Hematopoietic multipotent progenitor cell treated with erythropoietin and hydrocortisone succinate and interleukin-3 and kit ligand, for 17 days (in vitro differentiated cells): ENCODE results near the gene TTC4.

ENCODE experiments used
- DNase-seq: peaks from one replicate; pipeline ENCODE4 v3.0.0-alpha.2; 2015; ENCODE audit warnings: low spot score

Gene TTC4

DNA sequence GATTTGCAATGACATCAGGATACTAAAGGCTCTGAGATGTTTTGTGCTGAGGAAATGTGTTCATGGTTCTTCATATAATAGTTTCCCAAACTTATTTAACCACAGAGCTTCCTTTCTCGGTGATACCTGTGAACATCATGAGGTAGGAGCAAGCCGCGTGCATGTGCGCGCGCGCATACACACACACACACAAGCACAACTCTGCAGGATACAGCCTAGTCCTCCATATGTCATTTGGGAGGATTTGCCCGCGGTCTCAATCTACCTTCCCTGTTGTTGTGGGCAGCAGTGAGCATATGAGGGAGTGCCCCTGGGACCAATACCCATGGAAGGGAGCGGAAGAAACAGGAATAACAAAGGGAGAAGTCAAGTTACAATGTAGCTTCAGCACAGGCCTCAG lies 12.2 kb upstream of the TTC4 start:
- no peak for DNase-seq

DNA sequence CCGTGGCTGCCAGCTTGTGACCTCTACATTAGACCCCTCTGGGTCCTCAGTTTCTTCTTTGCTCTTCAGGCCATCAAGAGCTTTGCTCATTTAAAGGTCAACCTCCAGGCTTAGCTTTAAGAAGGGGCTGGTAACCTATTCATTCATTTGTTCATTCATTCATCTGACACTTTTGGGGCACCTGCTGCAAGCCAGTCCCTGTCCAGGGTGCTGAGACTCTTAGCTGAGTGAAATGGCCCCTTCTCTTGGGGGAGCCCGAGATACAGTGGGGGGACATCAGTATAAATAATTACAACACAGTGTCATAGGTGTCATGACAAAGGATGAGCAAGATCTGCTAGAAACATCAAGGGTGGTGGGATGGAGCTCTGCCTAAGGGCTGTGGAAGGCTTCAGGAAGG lies 10.5 kb upstream of the TTC4 start:
- DNase-seq = no peak

DNA sequence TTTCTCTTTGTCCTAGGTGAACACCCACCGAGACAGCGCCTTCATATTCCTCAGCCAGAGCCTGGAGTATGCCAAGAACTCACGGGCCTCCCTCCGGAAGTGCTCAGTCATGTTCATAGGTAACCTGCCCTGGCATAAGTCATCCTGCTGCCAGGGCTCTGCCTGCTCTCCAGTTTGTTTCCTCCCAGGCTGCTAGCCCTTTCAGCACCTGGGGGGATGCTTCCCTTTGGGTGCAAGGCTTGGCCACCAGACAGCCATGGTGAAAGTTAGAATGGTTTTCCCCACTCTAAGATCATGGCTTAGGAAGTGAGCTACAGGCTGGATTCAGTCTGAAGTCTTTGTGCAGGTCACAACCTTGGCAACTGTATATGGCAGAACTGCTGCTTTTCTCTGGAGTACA lies 9.2 kb upstream of the TTC4 start:
- DNase-seq = no peak

DNA sequence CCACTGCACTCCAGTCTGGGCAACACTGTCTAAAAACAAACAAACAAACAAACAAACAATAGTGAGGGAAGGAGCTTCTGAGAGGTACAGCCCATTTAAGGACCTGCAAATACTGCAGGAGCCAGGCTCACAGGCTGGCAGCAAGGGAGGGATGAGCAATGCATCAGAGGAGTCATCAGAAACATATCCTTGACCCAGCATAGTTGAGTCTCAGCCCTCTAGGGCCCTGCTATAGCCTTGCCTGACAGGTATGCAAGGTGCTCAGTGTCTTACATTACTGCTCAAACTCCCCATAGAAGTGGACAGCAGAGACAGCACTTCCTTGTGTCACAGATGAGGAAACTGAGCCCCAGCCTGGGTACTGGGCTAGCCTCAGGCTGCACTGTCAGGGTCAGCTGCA lies 7.3 kb upstream of the TTC4 start:
- DNase-seq = no peak

DNA sequence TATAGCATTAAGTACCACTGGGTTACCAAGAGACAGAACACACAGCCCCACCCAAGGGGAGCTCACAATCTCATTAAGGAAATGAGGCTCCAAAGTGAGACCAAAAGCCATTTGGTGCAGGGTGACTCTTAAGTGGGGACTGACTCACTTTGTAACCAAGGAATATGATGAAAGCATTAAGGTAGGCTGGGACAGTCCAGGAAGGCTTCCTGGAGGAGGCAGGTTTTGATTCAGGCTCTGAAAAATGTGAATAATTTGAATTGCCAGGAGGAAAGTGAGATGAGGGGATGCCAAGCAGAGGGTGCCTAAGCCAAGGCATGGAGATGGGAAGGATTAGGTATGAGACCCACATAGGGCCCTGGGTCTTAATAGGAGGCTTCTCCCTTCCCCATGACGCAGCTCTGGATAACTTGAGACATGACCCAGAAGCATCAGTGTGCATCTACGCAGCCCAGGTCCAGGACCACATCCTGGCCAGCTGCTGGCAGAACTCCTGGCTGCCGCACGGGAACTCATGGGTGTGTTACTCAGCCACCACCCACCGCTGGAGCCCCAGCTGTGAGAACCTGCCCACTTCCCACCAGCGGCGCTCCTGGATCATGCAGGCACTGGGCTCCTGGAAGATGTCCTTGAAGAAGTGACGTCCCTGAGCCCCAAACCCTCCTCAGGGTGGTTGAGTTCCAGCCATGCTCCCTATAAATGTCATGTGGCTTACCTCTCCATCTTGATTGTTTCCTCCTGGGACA lies 5.9 kb upstream of the TTC4 start:
- no peak for DNase-seq

DNA sequence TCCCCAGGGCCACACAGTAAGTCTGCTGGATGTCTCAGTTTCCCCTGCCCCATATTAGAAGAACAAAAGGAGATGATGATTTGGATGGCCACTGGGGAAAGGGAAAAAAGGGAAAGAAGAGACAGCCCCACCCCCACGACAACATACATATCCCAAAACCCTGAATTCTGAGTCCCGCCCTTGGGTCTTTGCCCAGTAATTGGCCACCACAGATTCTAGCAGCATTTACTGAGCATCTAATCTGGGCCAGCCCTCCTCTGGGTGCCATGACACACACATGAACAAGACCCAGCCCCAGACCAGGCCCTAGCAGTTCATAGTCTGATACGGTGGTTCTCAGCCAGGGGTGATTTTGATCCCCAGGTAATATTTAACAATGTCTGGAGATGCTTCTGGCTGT lies 5.2 kb upstream of the TTC4 start:
- DNase-seq = no peak

DNA sequence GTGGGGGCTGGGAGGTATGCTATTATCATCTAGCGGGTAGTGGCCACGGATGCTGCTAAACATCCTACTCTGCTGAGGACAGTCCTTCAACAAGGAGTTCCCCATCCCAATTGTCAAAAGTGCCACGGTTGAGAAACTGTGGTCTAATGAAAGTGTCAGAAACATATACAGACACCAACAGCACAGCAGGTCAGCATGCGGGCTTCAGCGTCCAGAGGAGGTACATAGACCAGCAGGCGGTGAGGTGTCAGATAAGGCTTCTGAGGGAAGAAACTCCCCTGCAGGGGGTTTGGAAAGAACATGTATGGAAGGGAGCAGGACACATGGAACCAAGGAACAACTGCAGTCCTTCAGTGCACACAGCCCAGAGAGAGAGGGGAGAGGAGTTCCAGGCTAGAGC lies 4.8 kb upstream of the TTC4 start:
- no peak for DNase-seq

DNA sequence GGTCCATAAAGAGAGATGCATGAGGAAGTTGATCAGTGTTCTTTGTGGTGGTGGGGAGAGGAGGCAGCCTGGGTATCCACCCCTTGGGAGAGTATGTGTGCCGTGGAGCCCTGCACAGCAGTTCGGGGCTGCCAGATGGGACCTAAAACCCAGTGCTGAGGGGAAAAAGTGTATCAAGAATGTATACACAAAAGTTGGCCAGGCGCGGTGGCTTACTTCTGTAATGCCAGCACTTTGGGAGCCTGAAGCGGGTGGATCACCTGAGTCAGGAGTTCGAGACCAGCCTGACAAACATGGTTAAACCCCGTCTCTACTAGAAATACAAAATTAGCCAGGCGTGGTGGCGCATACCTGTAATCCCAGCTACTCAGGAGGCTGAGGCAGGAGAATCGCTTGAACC lies 4.1 kb upstream of the TTC4 start:
- no peak for DNase-seq

DNA sequence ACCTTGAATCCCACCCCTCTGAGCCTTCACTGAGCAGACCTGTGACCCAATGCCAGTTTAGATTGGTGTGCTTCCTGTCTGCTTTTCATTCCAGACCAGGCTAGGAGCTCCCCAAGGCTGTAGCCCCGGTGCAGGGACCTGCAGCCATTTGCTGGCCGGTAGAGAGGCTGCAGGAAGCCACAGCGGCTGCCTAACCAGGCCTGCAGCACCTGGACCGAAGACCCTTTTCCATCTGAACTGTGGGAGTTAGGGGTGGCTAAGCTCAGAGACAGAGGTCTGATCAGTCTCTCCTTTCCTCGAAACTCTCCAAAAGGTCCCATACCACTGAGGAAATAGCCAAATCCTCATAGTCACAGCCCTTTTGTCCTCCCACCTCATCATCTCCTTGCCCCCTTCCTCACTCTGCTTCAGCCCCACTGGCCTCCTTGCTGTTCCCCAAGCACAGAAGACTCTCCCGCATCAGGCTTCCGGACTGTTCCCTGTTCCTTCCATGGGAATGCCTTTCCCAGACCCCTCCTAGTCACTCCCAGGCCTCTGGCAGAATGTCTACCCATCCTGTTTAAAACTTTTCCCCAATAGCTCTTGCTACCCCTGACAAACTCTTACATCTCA lies 674 bp upstream of the TTC4 start:
- DNase-seq = no peak

DNA sequence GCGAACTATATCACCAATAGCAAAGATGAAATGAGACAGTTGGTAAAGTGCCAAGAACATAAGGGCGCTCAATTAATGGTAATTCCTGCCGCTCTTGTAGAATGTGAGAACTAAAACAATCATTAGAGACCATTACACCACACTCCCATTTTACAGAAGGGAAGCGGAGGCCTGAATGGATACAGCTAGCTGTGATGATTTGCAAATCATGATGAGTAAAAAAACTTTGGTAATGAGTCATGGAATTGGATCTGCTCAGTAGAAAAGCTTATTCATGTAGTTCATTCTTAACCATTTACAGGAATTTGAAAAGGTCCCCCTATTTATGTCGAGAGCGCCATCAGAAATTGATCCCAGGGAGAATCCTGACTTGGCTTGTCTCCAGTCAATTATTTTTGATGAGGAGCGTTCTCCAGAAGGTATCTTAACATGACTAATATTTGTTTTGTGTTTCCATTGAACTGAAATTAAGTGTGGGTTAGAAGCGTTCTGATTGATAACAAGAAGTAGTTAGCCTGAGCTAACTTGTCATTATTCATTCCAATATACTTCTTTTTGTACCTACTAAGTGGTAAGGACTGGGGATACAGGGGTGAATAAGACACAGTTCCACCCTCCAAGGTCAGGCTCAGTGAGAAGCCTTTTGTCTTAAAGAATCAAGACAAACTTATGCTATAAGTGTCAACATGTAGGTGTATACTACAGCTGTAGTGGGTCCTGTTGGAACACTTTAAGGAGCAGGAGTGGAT lies 812 bp downstream of the TTC4 start:
- DNase-seq = peak; percentile 61

DNA sequence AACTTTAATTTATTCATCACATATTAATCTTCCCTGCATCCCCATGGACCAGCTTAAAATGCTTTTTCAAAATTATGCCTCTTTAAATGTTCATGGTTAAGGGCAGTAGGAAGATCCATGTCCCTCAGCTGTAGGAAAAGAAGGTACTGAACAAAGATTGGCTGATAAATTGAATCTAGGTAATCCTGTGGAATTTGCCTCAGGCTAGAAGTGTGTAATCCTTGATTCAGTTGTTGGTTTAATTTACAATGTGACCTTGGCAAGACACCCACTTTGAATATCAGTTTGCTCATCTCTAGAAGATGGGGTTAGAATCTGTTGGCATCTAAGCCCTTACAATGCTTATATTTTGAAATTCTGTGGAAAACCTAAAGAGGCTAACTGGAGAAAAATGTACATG lies 6.1 kb downstream of the TTC4 start:
- no peak for DNase-seq

DNA sequence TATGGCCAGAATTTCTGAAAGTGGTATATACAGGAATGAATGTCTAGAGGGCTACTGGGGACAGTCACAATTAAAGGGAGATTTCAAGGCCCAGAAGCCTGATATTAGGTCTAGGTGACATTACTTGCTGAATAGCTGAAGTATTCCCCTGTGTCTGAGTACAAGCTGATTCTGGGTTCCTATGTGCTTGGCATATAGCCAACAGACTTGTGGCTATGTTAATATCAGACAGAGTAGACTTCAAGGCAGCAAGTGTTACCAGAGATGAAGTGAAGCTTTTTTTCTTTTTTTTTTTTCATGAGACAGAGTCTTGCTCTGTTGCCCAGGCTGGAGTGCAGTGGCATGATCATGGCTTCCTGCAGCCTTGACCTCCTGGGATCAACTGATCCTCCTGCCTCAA lies 8.3 kb downstream of the TTC4 start:
- no peak for DNase-seq

DNA sequence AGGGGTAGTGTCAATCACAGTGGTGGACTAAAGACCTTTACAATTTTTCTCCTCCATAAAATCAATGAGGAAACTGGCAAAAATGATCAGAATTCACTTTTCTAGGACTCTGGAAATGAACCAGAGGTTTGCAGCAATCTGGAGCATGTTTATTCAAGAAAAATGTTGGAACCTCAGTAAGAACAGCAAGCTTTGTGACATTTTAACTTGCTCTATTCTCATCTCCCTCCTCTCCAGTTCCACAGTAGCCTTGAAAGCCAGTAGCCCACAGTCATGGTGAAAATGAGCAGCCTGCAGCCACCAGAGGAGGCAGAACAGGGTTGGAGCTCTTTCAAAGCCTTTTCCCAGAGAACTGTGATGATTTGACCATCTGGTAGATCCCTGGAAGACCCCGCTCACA lies 9.1 kb downstream of the TTC4 start:
- DNase-seq = no peak

DNA sequence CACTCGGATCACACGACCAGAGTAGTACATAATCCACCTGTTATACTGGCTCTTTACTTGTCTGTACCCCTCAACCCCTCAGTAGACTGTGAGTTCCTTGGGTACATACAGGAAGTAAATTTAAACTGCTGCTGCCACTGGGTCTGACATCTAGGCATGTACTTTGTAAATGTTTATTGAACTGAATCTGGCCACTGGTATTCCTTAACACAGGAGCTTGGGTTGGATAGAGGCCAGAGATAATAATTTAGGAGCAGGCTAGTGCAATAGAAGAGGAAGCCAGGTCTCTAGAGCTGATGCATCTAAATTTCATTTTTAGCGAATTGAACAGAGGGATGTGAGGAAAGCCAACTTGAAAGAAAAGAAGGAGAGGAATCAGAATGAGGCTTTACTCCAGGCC lies 12.4 kb downstream of the TTC4 start:
- DNase-seq = no peak

DNA sequence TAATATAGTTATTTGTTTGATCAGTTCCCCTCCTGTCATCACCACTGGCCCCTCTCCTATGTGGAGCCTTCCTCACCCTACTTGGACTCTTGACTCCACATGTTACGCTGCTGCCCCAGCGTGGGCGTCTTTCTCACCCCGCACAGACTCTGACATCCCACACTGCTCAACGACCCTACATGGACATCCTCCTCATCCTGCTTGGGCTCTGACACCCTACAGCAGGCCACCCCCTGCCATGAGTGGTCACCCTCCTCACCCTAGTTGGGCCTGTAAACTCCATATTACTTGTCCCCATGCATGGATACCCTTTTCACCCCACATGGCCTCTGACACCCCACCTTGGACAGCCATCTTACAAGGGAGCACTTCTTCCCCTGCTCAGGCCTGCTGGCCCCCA lies 21.0 kb downstream of the TTC4 start:
- DNase-seq = no peak

DNA sequence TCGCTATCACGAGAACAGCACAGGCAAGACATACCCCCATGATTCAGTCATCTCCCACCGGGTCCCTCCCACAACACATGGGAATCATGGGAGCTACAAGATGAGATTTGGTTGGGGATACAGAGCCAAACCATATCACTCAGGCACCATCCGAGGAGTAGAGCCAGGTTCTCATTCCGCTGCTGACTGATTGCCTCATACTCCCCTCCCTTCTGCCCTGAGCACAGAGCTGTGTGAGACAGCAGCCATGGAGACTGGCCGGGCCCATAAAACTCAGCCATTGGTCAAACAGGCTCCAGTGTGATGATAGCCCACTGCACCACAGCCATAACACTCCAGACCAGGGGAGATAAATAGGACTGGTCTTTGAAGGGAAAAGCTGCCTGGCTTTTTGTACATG lies 22.6 kb downstream of the TTC4 start:
- no peak for DNase-seq

DNA sequence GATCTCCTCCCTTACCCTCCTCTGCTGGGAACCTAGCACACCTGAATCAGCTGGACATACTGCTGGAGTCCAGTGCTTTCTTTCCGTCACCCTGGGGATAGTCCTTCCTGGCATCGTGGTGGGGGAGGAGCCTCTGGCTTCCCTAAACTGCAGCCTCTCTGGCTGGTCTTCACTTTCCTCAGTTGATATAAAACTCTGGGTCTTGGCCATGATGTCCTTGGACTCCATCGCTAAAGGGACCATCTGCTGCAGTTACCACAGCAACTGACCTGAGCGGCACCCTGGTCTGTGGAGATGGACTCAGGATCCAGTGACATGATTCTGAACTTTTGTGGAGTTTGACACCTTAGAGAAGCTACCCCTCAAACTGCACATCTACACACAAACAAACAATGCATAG lies 25.9 kb downstream of the TTC4 start:
- no peak for DNase-seq

DNA sequence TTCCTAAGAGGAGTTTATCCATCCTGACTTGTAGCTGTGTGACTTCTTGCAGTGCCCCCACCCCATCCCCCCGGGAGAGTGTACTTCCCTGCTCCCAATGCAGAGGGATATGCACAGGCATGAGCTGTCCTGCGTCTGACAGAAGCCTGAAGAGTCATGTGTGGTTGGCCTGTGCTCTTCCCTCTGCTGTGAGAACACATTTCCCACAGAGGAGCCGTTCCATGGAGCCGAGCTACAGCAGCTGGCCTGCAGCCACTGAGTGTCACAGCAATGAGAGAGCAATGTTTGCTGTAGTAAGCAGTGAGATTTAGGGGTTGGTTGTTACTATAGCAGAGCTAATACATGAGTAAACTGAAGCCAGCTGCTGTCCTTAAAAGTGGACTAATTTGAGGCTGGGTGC lies 26.6 kb downstream of the TTC4 start:
- no peak for DNase-seq

DNA sequence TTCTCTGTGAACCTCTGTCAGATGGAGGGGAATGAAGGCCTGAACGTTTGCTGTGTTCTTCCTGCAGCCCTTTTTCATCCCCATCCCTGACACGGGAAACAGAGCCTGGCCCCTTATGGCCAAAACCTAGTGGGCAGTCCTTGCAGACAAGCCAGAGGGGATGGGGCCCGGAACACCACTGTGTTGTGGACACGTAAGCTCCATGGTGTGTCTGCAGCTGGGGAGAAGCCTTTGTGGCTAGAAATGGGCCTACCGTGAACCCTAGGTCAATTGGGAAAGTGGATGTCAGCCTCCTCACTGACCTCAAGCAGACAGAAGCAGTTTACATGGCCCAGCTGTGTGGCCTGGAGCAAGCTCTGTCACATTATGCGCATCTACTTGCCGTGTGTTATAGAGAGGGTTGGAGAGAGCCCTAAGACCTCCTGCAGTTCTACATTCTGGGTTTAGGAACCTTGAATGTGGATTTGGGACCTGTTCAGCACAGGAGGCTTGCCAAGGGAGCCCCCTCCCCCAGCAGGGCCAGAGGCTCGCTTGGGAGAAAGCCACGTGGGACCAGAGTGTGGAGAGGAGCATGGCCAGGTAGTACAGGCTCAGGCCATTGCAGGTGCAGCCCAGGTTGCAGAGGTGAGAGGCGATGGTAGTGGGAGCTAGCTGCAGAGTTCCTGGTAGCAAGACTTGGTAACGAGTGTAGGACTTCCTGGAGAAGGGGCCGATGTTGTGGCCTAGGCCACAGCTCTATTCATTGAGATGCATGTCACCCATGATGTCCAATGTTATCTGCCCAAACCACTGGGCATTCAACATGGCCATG lies 28.0 kb downstream of the TTC4 start:
- no peak for DNase-seq

DNA sequence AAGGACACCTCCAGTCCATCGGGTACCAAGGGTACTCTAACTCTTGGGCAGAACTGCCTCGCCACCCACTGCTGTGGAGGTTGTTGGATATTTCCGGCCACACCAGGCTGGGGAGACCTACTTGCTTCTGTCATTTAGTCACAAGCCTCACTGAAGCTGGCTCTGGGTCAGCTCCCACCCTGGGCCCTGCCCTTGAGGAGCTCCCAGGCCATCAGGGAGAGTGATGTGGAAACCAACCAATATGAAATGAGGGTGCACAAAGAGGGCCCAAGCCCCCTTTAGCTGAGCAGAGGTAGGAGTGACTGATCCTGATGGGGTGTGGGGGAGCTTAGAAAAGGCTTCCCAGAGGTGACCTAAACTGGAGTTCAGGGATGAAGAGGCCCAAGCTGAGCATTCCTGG lies 29.0 kb downstream of the TTC4 start:
- DNase-seq = no peak

DNA sequence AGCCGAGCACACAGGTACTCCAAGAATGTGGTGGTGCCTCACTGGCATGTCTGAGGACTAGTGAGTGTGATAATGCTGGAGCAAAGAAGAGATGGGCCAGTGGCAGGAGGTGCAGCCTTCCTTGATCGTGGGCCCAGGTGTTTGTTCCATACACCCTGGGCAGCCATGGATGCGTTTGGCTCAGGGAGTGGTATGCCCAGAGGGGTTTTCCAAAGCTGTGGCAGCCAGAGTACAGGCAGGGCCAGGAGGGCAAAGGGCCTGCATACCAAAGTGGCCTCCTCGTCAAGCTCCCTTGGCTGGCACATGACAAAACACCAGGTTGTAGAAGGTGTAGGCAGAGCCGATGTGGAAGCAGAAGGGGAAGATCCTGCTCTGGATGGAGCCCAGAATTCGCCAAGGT lies 29.6 kb downstream of the TTC4 start:
- DNase-seq = no peak

DNA sequence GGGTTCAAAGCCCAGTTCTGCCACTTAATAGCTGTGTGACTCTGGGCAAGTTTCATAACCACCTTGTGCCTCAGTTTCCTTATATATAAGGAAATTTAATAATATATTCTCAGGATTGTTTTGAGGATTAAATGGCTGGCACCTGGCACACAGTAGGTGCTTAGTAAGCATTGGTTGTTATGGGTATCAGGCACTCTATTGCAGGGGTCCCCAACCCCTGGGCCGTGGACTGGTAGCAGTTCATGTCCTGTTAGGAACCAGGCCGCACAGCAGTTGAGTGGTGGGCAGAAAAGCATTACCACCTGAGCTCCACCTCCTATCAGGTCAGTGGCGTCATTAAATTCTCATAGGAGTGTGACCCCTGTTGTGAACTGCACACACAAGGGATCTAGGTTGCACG lies 30.2 kb downstream of the TTC4 start:
- no peak for DNase-seq
